HCT116 (cell line): ENCODE measurements around the gene PIN1. TPM values are rescaled to one million over a fixed set of nuclear protein-coding genes. Genes with fewer than 3 reads are reported as not detected.
A peak's percentile ranks its signal among the peaks of the same experiment; 100 is the strongest.

ENCODE experiments used
- ATAC-seq: fragments of 200-7000 bp; cut with Tn5 transposase; 2 replicates; pipeline ENCODE4 v1.9.1; 2020; ENCODE audit warnings: mild to moderate bottlenecking, moderate library complexity
- BruUV-seq: library from RNA; stranded (reverse); fragments of 400-500 nt; replicated peaks from 2 replicates; lab custom pipeline; 2021; lab: Mats Ljungman, UMichigan
- CTCF ChIA-PET: fragments of 300-600 bp; sonication (Branson Sonifier 250); formaldehyde crosslinking; loops from one replicate; lab custom pipeline; 2021; ENCODE audit warnings: antibody characterized with exemption; lab: Charles Lee
- POLR2A ChIA-PET: fragments of 300-600, 350-600 bp; sonication (Branson Sonifier 250); formaldehyde crosslinking; loops from one replicate; lab custom pipeline; 2021; ENCODE audit warnings: antibody characterized with exemption; lab: Charles Lee
- RAD21 ChIA-PET, 2 experiments: fragments of 300-600 bp; sonication (Branson Sonifier 250); formaldehyde crosslinking; loops; one replicate each; lab custom pipeline; 2023; ENCODE audit warnings: low total read pairs in 2 of 2; ENCODE audit not compliant: uncharacterized antibody in 2 of 2, unreplicated experiment in 2 of 2, low non-redundant PET in 1 of 2; lab: Charles Lee
- DNase-seq: peaks from one replicate; pipeline ENCODE4 v3.0.0-alpha.2; 2010; ENCODE audit warnings: low read depth, low spot score
- H2AFZ ChIP-seq: fragments of 200-600 bp; shearing (Covaris generic), sonication (generic); 2 replicates; pipeline ENCODE4 v1.6.1; 2017; ENCODE audit warnings: low read depth, mixed run types, mixed read lengths, antibody characterized with exemption, low read length; ENCODE audit not compliant: poor library complexity, severe bottlenecking
- H3K27ac ChIP-seq: 2 replicates; pipeline ENCODE4 v1.5.1; 2012; ENCODE audit warnings: low read depth, low read length
- H3K27me3 ChIP-seq: fragments of 200-600 bp; sonication (generic); 2 replicates; pipeline ENCODE4 v1.6.1; 2016; ENCODE audit warnings: mixed run types, low read length, mixed read lengths; ENCODE audit not compliant: insufficient read depth
- H3K36me3 ChIP-seq, 2 experiments: fragments of 200-500 bp in 1 of 2; fragments of 200-600 bp in 1 of 2; sonication (Bioruptor generic) in 1 of 2; sonication (generic) in 1 of 2; 2 replicates each; pipeline versions ENCODE4 v1.5.1 to v1.6.1; 2014 to 2016; ENCODE audit warnings: low read length in 2 of 2, inconsistent platforms in 1 of 2, mixed read lengths in 1 of 2, mixed run types in 1 of 2; ENCODE audit not compliant: insufficient read depth in 2 of 2, control insufficient read depth in 1 of 2
- H3K4me1 ChIP-seq, 2 experiments: fragments of 200-600 bp in 1 of 2; sonication (generic) in 1 of 2; 2 replicates each; pipeline versions ENCODE4 v1.5.1 to v1.6.1; 2012 to 2017; ENCODE audit warnings: low read length in 2 of 2, inconsistent platforms in 1 of 2, mild to moderate bottlenecking in 1 of 2, mixed read lengths in 1 of 2, mixed run types in 1 of 2, moderate library complexity in 1 of 2; ENCODE audit not compliant: insufficient read depth in 2 of 2, control insufficient read depth in 1 of 2
- H3K4me2 ChIP-seq: fragments of 200-600 bp; sonication (generic); 2 replicates; pipeline ENCODE4 v1.6.1; 2017; ENCODE audit warnings: mixed run types, low read length, mixed read lengths
- H3K4me3 ChIP-seq, 2 experiments: fragments of 200-600 bp in 1 of 2; sonication (generic) in 1 of 2; replicated peaks in 1 of 2; 2 replicates each; pipeline ENCODE4 v1.5.1; 2011 to 2016; ENCODE audit warnings: low read length in 2 of 2, control low read depth in 1 of 2, low read depth in 1 of 2, mild to moderate bottlenecking in 1 of 2, mixed read lengths in 1 of 2, mixed run types in 1 of 2
- H3K79me2 ChIP-seq: fragments of 200-600 bp; sonication (generic); 2 replicates; pipeline ENCODE4 v1.6.1; 2017; ENCODE audit warnings: mild to moderate bottlenecking, mixed run types, low read length, moderate library complexity, mixed read lengths; ENCODE audit not compliant: insufficient read depth
- H3K9ac ChIP-seq: fragments of 200-600 bp; sonication (generic); 2 replicates; pipeline ENCODE4 v1.6.1; 2016; ENCODE audit warnings: low read length, mixed read lengths
- H3K9me2 ChIP-seq: fragments of 200-600 bp; sonication (generic), shearing (Covaris generic); 2 replicates; pipeline ENCODE4 v1.6.1; 2017; ENCODE audit warnings: mixed run types, mild to moderate bottlenecking, moderate library complexity; ENCODE audit not compliant: insufficient read depth
- H3K9me3 ChIP-seq, 2 experiments: fragments of 200-500 bp in 1 of 2; fragments of 200-600 bp in 1 of 2; sonication (Bioruptor generic) in 1 of 2; sonication (generic) in 1 of 2; 2 replicates each; pipeline ENCODE4 v1.6.1; 2014 to 2017; ENCODE audit warnings: low read length in 2 of 2, mixed read lengths in 2 of 2, inconsistent platforms in 1 of 2, low read depth in 1 of 2, mild to moderate bottlenecking in 1 of 2, mixed run types in 1 of 2, moderate library complexity in 1 of 2; ENCODE audit not compliant: control insufficient read depth in 1 of 2, insufficient read depth in 1 of 2
- H4K20me1 ChIP-seq: fragments of 200-600 bp; sonication (generic), shearing (Covaris generic); 2 replicates; pipeline ENCODE4 v1.6.1; 2017; ENCODE audit warnings: mixed run types, mild to moderate bottlenecking, moderate library complexity; ENCODE audit not compliant: insufficient read depth
- CBX3 ChIP-seq: IDR thresholded peaks from 2 replicates; pipeline ENCODE4 v1.6.1; 2012; ENCODE audit warnings: low read depth
- CEBPB ChIP-seq: IDR thresholded peaks from 2 replicates; pipeline ENCODE4 v1.6.1; 2012; ENCODE audit warnings: low read depth
- EZH2phosphoT487 ChIP-seq: fragments of 200-600 bp; IDR thresholded peaks from 2 replicates; pipeline ENCODE4 v1.6.1; 2018; ENCODE audit warnings: antibody characterized with exemption, borderline replicate concordance
- FOSL1 ChIP-seq: IDR thresholded peaks from 2 replicates; pipeline ENCODE4 v1.6.1; 2012; ENCODE audit warnings: low read depth
- JUND ChIP-seq: IDR thresholded peaks from 2 replicates; pipeline ENCODE4 v1.6.1; 2012
- MAX ChIP-seq: IDR thresholded peaks from 2 replicates; pipeline ENCODE4 v1.6.1; 2012
- RAD21 ChIP-seq: IDR thresholded peaks from 2 replicates; pipeline ENCODE4 v1.6.1; 2012; ENCODE audit warnings: low read depth, mild to moderate bottlenecking
- SIN3A ChIP-seq: IDR thresholded peaks from 2 replicates; pipeline ENCODE4 v1.6.1; 2012; ENCODE audit warnings: low read depth
- SP1 ChIP-seq: IDR thresholded peaks from 2 replicates; pipeline ENCODE4 v1.6.1; 2012; ENCODE audit warnings: low read depth
- SRF ChIP-seq: IDR thresholded peaks from 2 replicates; pipeline ENCODE4 v1.6.1; 2012; ENCODE audit warnings: low read depth
- TCF7L2 ChIP-seq: IDR thresholded peaks from 2 replicates; pipeline ENCODE4 v1.7.0; 2011; ENCODE audit warnings: borderline replicate concordance, inconsistent platforms; ENCODE audit not compliant: insufficient read depth, insufficient read length; ENCODE audit errors: extremely low read depth
- YY1 ChIP-seq: IDR thresholded peaks from 2 replicates; pipeline ENCODE4 v1.6.1; 2011; ENCODE audit warnings: low read length, low read depth, moderate library complexity, mild to moderate bottlenecking; ENCODE audit not compliant: insufficient replicate concordance; ENCODE audit errors: extremely low read depth
- ZBTB33 ChIP-seq: IDR thresholded peaks from 2 replicates; pipeline ENCODE4 v1.6.1; 2011; ENCODE audit warnings: mild to moderate bottlenecking, low read length, moderate library complexity; ENCODE audit not compliant: insufficient replicate concordance; ENCODE audit errors: extremely low read depth
- ZNF274 ChIP-seq: fragments of 200-500 bp; sonication (Bioruptor generic); IDR thresholded peaks from 2 replicates; pipeline ENCODE4 v1.6.1; 2014; ENCODE audit warnings: mild to moderate bottlenecking, low read depth, low read length, inconsistent platforms
- intact Hi-C: fragments of 100-400 bp; cut with micrococcal nuclease; formaldehyde crosslinking; loops from 2 replicates; pipeline ENCODE4 v1.10.0; 2022
- total RNA-seq: library from RNA; stranded (reverse); gene quantifications from one replicate; pipeline ENCODE4 v1.2.1, GENCODE V29; 2021; ENCODE audit not compliant: unreplicated experiment

The PIN1 gene
- total RNA-seq, 1 experiment from 2014 or later = 78.9 TPM

- no peak for DNase-seq
- POLR2A ChIA-PET = no interaction called here
- BruUV-seq = no TSS peak
- Histone ChIP-seq H3K9me2 (no peaks in the 10 kb centered on the region), H3K9me3 (no peaks in the 10 kb centered on the region), H3K27me3 (no peaks in the 10 kb centered on the region), H3K79me2 (no peaks in the 10 kb centered on the region), H3K9ac (no peak overlapping the region), H3K36me3 (no peaks in the 10 kb centered on the region), H4K20me1 (no peaks in the 10 kb centered on the region), H3K4me1 (peaks cover 9 to 14% of the 10 kb centered on the region in 2 experiments), H2AFZ (no peak overlapping the region), H3K4me3 (no peak overlapping the region), H3K27ac (no peak overlapping the region), H3K4me2 (no peak overlapping the region)
- TF ChIP-seq SRF (no peak), FOSL1 (no peak), ZNF274 (no peak), RAD21 (no peak), TCF7L2 (no peak), MAX (no peak), SIN3A (no peak), EZH2phosphoT487 (no peak)
- intact Hi-C loops = no loop called here
- CTCF ChIA-PET = no interaction called here
- ATAC-seq = no peak
- RAD21 ChIA-PET = no interaction called here
Observed at GRCh38 chr19:9875796-9876195, 40.7 kb downstream of the PIN1 start.

GRCh38 chr19:9877780-9878510 is 42.8 kb downstream of the PIN1 start:
- Histone ChIP-seq H3K9me2 (no peaks in the 10 kb centered on the region), H3K27me3 (no peaks in the 10 kb centered on the region), H3K79me2 (no peaks in the 10 kb centered on the region), H3K9ac (peak overlapping the region; percentile 53; the same call in 1 of the 2 replicates), H3K4me2 (peak overlapping the region; percentile 70), H3K36me3 (no peaks in the 10 kb centered on the region), H2AFZ (no peak overlapping the region), H3K9me3 (no peaks in the 10 kb centered on the region), H3K4me3 (peak overlapping the region in 1 of 2 experiments; percentile 19; a peak in 1 of 4 replicates), H3K4me1 (peaks cover 19 to 33% of the 10 kb centered on the region in 2 experiments), H3K27ac (peak overlapping the region; percentile 48; the same call in 1 of the 2 replicates), H4K20me1 (no peaks in the 10 kb centered on the region)
- DNase-seq (peak; percentile 58), ATAC-seq (peak; percentile 84)
- ChIA-PET CTCF (no interaction called here), POLR2A (interaction anchor here (0.6 kb wide), 1 partner anchor 51 kb away, joined by 4 read pairs; no protein-coding TSS in a partner anchor), RAD21 (no interaction called here)
- no TSS peak for BruUV-seq
- intact Hi-C loops = no loop called here
- TF ChIP-seq YY1 (no peak), CBX3 (peak; percentile 77; the same call in 1 of the 2 replicates), MAX (peak; percentile 69; the same call in 1 of the 2 replicates), CEBPB (no peak), SRF (no peak), SP1 (peak; percentile 27; the same call in 1 of the 2 replicates), FOSL1 (peak; percentile 85), JUND (peak; percentile 47; the same call in 1 of the 2 replicates), EZH2phosphoT487 (no peak), ZBTB33 (no peak)
